ENCODE data around the gene ZNF688.

GRCh38 chr16:30571445-30572322 is at the start of gene ZNF688:
- no peak for TF ChIP-seq EZH2phosphoT487 (IDR thresholded peaks at IDR 0.05; ENCODE audit: borderline replicate concordance, low read length)
- TF ChIP-seq, protein P1, sequence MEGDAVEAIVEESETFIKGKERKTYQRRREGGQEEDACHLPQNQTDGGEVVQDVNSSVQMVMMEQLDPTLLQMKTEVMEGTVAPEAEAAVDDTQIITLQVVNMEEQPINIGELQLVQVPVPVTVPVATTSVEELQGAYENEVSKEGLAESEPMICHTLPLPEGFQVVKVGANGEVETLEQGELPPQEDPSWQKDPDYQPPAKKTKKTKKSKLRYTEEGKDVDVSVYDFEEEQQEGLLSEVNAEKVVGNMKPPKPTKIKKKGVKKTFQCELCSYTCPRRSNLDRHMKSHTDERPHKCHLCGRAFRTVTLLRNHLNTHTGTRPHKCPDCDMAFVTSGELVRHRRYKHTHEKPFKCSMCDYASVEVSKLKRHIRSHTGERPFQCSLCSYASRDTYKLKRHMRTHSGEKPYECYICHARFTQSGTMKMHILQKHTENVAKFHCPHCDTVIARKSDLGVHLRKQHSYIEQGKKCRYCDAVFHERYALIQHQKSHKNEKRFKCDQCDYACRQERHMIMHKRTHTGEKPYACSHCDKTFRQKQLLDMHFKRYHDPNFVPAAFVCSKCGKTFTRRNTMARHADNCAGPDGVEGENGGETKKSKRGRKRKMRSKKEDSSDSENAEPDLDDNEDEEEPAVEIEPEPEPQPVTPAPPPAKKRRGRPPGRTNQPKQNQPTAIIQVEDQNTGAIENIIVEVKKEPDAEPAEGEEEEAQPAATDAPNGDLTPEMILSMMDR (IDR thresholded peaks at IDR 0.05; ENCODE audit: low read depth, low read length, poor library complexity, severe bottlenecking): no peak
